Ectodermal cell (in vitro differentiated cells): Measurements from ENCODE around the gene PRRG2.

ENCODE experiments used
- H3K27ac ChIP-seq: 2 replicates; pipeline ENCODE4 v1.7.0; 2013; ENCODE audit warnings: mild to moderate bottlenecking, low read depth, low read length; ENCODE audit not compliant: insufficient read depth, poor library complexity, severe bottlenecking
- H3K27me3 ChIP-seq: 2 replicates; pipeline ENCODE4 v1.7.0; 2013; ENCODE audit warnings: mild to moderate bottlenecking, low read length; ENCODE audit not compliant: insufficient read depth, control insufficient read depth, poor library complexity, severe bottlenecking
- H3K36me3 ChIP-seq: one replicate; pipeline ENCODE4 v1.7.0; 2013; ENCODE audit warnings: low read length; ENCODE audit not compliant: control insufficient read depth, insufficient read depth
- H3K4me1 ChIP-seq: one replicate; pipeline ENCODE4 v1.7.0; 2013; ENCODE audit warnings: low read length; ENCODE audit not compliant: control insufficient read depth, insufficient read depth
- H3K4me3 ChIP-seq: 2 replicates; pipeline ENCODE4 v1.7.0; 2013; ENCODE audit warnings: low read depth, low read length, control low read depth; ENCODE audit not compliant: insufficient read depth
- H3K9me3 ChIP-seq: 2 replicates; pipeline ENCODE4 v1.7.0; 2013; ENCODE audit warnings: mild to moderate bottlenecking, low read length, moderate library complexity; ENCODE audit not compliant: control insufficient read depth
- WGBS, 2 experiments: methylation state at CpG; one replicate each; pipeline ENCODE4 v1.1.7; 2013; ENCODE audit warnings: missing lambda C conversion rate in 2 of 2; 5-methylcytosine and 5-hydroxymethylcytosine counted together

Gene PRRG2

DNA sequence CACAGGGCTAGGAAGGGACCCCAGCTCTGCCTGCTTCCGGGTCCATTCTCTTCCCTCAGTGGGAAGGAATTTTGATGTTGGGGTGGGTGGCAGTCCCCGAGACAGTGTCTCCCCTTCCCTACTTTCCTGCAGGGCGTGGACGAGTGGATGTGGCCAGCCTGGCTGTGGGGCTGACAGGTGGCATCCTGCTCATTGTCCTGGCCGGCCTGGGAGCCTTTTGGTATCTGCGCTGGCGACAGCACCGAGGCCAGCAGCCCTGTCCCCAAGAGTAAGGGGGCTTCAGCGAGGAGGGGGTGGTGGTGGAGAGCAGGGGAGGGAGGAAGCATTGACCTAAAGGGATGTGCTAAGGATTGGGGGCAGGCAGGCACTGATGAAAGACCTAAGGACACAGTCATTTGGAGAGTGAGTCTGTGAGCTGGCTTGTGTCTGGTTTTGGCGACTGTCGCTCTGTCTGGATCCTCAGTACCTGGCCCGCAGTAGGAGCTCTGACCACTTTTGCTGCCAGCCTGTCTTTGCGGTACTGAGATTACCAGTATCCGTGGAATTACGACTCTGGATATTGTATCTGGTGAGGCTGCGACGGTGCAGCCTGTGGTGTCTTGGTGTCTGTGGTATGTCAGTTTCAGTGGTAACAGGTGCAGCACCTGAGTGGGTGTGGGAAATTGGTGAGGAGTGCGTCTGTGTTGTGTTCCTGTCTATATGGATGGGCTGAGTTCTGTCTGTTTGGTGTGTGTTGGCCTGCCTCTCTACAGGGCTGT is 7.4 kb downstream of the PRRG2 start:
- H3K9me3 ChIP-seq = no peaks in the 10 kb centered on the region
- 90 to 92% methylated on average over 18 of the region's 18 CpGs for WGBS, 2 experiments
- no peak overlapping the region for H3K27ac ChIP-seq
- H3K36me3 ChIP-seq = no peaks in the 10 kb centered on the region
- no peaks in the 10 kb centered on the region for H3K27me3 ChIP-seq
- H3K4me3 ChIP-seq = no peak overlapping the region
- H3K4me1 ChIP-seq = peaks cover under 1% of the 10 kb centered on the region

DNA sequence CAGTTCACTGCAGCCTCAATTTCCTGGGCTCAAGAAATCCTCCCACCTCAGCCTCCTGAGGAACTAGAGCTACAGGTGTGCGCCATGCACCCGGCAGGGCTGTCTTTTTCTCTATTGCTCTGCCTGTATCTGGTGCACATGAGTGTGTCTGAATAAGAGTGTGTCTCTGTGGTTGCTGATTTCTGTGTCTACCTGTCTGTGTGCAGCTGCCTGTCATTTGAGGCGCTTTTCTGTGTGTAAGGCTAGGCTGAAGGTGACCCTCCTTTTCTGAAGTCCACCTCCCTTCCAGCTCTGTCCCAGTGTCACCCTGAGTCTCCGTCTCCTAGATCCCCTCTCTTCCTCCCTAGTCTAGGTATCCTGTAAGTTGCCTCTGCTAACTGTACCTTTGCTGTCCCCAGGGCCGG is 8.4 kb downstream of the PRRG2 start:
- H3K4me1 ChIP-seq = peaks cover 6% of the 10 kb centered on the region
- peaks cover 5% of the 10 kb centered on the region for H3K36me3 ChIP-seq
- H3K27me3 ChIP-seq = no peaks in the 10 kb centered on the region
- no peaks in the 10 kb centered on the region for H3K9me3 ChIP-seq
- WGBS, 2 experiments = 63 to 72% methylated on average over 5 of the region's 5 CpGs
- H3K4me3 ChIP-seq = no peak overlapping the region
- no peak overlapping the region for H3K27ac ChIP-seq

DNA sequence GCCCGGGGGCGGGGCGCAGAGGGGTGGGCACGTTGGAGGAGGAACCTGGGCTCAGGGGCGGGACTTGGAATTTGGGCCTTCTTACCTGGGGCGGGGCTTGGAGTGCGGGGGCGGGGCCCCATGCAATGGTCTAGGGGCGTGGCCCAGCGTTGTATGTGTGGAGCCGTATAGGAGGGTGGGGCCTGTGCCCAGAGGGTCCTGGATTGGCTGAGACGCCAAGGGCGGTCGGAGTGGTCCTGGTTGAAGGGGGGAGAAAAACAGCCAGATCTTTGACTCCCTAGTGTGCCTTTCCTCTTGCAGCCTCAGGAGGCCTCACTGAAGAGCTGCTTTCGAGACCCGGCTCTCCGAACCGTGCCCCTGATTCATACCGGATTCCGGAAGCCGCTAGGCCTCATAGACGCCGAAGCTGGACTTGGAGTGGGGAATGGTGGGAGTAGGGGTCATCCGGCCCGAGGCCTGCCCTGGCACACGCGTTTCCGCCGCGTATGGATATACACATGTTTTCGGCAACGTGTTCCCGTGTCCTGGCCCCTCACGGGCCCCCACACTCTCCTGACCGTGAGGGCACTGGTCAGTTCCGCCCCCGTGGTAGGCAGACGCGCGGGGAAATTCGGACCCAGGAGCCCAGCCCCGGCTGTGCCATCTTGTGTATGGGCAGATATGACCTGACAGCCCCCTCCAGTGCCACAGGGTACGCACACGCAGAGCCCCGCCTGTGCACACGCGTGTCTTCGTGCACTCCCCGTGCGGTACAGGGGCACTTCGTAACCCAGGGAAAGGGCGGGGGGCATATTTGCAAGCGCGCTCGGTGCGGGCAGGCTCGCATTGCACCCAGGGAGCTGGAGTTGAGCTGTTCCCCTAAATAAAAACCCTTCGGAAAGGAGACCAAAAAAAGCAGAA is 9.2 kb downstream of the PRRG2 start:
- Histone ChIP-seq H3K36me3 (peaks cover 8% of the 10 kb centered on the region), H3K9me3 (no peaks in the 10 kb centered on the region), H3K4me1 (peaks cover 6% of the 10 kb centered on the region), H3K4me3 (peak overlapping the region; percentile 99), H3K27ac (peak overlapping the region; percentile 71), H3K27me3 (no peaks in the 10 kb centered on the region)
- WGBS, 2 experiments = 0% methylated on average over 58 of the region's 58 CpGs

DNA sequence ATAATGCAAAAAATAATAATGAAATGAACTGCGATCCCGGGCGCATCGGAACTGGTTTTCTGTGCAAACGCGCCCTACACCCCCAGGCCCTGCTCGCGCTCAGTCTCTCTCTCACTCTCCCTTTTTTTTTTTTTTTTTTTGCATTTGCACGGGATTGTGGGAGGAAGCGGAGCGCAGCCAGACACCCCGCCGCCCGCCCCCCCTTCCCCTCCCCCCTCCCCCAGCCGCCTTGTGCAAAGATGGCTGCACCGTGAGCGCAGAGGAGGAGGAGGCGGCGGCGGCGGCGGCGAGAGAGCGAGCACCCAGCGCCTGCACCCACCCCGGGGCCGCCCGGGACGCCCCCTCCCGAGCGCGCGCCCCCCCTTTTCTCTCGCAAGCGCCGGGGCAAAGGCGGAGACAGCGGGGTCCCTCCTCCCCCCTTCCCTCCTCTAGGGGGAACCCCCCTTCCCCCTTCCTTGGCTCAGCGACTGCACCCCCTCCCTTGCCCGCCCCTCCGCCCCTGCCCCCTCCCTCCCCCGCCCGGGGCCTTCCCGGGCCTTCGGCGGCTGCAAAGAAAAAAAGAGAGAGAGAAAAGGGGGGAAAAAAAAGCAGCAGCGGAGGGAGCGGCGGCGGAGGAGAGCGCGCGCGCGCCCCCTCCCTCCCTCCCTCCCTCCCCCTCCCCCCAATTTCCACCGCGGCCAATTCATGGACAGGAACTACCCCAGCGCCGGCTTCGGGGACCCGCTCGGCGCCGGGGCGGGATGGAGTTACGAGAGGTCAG is 10.0 kb downstream of the PRRG2 start, which contains the start of gene PRR12:
PRR12 (plus strand) TSS at position 212 of the 760 bp plus-strand sequence; CDS start at position 685, 473 bp downstream.
- peak within 1 kb of the TSS; percentile 99 for H3K4me3 ChIP-seq
- H3K4me1 ChIP-seq = peaks cover 6% of the 10 kb centered on the region
- 0% methylated on average over 36 to 44 of the region's 66 CpGs for WGBS, 2 experiments
- peak within 1 kb of the TSS; percentile 80 for H3K27ac ChIP-seq
- no peaks in the 10 kb centered on the region for H3K9me3 ChIP-seq
- no peaks in the 10 kb centered on the region for H3K27me3 ChIP-seq
- H3K36me3 ChIP-seq = peaks cover 15% of the 10 kb centered on the region

DNA sequence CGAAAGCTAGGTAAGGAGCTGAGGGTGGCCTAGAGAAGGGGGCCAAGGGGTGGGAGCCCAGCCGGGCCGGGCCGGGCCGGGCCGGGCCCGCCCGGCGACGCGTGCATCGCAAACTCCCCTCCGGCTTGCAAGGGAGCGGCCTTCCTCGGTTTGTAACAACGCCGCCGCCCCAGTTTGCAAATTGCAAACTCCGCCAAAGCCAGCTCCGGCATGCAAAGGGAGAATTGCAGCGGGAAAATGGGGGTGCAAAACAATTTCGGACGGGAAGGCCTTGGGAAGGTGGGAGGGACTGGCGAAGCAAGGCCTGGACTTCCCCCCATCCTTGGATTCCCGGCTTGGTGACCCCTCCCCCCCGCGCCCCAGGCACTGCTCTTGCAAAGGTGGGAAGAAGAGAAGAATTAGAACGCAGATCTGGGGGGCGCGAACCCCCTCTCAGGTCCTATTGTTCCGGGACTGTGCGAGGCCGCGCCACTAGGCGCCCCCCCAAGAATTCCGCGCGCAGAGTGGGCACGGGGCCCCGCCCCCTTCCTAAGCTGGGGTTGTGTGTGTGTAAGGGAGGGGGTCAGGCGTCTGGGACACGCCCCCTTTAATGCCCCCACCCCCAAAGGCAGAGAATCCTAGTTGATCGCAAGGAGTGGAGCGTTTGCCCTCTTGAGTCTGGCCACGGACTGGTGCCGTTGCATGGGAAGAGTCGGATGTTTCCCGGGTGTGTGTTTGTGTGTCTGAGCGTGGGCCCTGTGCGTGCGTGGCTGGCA is 10.8 kb downstream of the PRRG2 start:
- Histone ChIP-seq H3K36me3 (peaks cover 17% of the 10 kb centered on the region), H3K27ac (peak overlapping the region; percentile 72), H3K9me3 (no peaks in the 10 kb centered on the region), H3K4me1 (peaks cover 6% of the 10 kb centered on the region), H3K4me3 (peak overlapping the region; percentile 99), H3K27me3 (no peaks in the 10 kb centered on the region)
- WGBS, 2 experiments = 0 to 1% methylated on average over 51 of the region's 51 CpGs

DNA sequence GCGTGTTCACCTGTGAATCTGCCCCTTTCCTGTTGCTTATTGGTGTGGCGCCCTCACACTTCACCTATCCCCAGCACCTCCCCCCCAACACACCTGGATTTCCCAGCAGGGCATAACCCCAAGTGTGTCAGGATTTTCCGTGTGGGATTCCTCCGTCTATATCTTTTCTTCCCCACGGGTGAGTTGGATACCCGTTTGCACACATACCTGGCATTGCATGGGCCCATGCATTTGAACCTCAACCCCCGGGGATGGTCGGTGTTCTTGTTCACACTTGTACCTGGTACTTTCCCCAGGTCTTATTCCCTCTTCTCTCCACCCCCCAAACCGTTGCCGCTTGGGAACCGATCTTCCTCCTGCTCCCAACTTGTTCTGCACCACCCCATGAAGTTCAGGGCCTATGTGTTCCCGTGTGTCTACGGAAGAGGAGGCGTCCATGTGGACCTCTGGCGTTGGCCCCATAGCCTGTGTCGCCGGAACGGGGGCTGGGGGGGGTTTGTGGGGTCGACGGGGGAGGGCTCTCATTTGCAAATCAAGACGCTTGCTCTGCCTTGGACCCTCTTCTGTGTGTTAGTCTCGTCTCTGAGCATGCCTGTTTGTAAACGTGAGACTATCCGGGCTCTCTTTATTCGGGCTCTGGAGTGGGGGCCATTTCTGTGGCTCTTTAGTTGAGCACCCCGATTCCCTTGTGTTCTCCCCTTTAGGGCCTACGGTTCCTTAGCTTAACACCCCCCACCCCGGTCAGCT is 11.5 kb downstream of the PRRG2 start:
- WGBS, 2 experiments = 1% methylated on average over 28 of the region's 28 CpGs
- H3K27ac ChIP-seq = peak overlapping the region; percentile 69
- H3K27me3 ChIP-seq = no peaks in the 10 kb centered on the region
- H3K36me3 ChIP-seq = peaks cover 19% of the 10 kb centered on the region
- peaks cover 6% of the 10 kb centered on the region for H3K4me1 ChIP-seq
- H3K4me3 ChIP-seq = peak overlapping the region; percentile 99
- no peaks in the 10 kb centered on the region for H3K9me3 ChIP-seq

DNA sequence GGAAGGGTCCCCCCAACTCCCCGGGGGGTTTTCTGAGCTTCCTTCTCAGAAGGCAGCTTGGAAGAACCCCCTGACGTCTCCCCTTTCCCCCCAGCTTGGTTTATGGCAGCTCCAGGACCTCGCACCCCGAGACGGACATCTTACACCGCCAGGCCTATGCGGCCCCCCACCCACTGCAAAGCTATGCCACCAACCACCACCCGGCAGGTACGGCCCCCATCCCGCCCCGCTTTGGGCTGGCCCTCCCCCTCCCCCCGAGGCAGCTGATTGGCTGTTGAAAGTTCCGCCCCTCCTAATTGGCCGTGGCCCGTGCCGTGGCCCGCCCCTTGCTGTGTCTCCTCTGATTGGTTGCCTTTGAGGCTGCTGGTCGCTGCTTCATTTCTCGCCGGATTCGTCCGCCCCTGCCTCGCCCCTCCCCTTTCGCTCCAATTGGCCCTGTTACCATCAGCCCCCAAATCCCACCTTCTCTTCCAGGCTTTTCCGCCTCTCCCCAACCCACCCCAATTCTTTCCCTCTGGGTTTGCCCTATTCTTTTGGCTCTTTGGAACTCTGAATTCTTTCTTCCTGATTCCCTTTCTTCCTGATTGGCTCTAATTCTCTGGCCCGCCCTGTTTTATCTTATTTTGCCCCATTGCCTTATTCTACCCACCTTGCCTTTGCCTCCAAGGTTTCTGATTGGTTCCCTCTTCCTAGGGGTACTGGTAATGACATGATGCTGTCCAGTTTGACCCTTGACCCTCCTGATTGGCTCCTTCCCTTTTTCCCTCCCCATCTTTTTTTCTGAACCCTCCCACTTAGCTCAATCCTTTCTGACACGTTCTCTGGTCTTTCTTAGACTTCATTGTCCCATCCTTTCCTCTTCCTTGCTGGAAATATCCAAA is 12.4 kb downstream of the PRRG2 start:
- Histone ChIP-seq H3K27me3 (no peaks in the 10 kb centered on the region), H3K27ac (peak overlapping the region; percentile 69), H3K36me3 (peaks cover 23% of the 10 kb centered on the region), H3K4me1 (peaks cover 6% of the 10 kb centered on the region), H3K9me3 (no peaks in the 10 kb centered on the region), H3K4me3 (peak overlapping the region; percentile 99)
- 6 to 7% methylated on average over 25 to 27 of the region's 27 CpGs for WGBS, 2 experiments

DNA sequence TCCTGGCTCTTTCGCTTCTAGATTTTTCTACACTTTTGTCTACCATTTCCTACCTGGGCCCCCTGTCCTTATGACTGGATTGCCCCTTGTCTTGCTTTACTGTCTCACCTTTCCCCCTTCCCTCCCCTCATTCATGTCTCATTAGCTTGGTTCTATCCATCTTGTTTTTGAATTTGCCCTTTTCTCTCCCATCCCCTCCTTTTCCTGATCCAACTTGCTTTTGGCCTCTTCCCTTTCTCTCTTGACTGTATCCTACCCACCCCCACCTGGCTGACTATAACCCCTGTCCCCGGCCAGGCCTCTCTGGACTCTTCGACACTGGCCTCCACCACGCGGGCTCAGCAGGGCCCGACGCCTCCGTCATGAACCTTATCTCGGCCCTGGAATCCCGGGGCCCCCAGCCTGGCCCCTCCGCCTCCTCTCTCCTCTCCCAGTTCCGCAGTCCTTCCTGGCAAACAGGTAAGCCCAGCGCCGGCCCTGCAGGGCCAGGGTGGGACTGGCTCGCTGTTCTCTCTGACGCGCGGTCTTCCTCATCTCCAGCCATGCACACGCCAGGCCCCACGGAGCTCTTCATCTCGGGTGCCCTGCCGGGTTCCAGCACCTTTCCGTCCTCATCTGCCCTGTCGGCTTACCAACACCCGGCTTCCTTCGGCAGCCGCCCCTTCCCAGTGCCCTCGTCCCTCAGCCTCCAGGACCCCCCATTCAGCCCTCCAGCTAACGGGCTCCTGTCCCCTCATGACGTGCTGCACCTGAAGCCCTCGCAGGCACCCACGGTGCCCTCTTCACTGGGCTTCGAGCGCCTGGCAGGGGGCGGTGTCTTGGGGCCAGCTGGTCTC is 13.3 kb downstream of the PRRG2 start:
- WGBS, 2 experiments = 95 to 97% methylated on average over 35 of the region's 35 CpGs

More for the DNA sequence above, 13.3 kb downstream of the PRRG2 start:
- Histone ChIP-seq H3K4me1 (peaks cover 6% of the 10 kb centered on the region), H3K27ac (no peak overlapping the region), H3K4me3 (no peak overlapping the region), H3K27me3 (no peaks in the 10 kb centered on the region), H3K36me3 (peaks cover 31% of the 10 kb centered on the region), H3K9me3 (no peaks in the 10 kb centered on the region)
